Heart left ventricle (tissue), 16 donors: ENCODE results near the gene EIF4E1B. TPM values are rescaled to one million over a fixed set of nuclear protein-coding genes. Genes with fewer than 3 reads are reported as not detected.

Experiments used
- ATAC-seq, 4 donors: fragments of 200-7000 bp; cut with Tn5 transposase; one replicate each; pipeline ENCODE4 v1.9.1; 2020 to 2022; ENCODE audit warnings: moderate library complexity in 4 of 4, mild to moderate bottlenecking in 3 of 4, moderate number of reproducible peaks in 1 of 4
- DNase-seq, 5 donors: peaks; one replicate each; pipeline ENCODE4 v3.0.0-alpha.2; 2020
- H3K27ac ChIP-seq, 12 donors: fragments of 200-600 bp; sonication (generic) in 4 of 12; one replicate each; pipeline versions ENCODE4 v1.5.0 to v1.8.0; 2016 to 2022; ENCODE audit warnings: mild to moderate bottlenecking in 2 of 12
- H3K27me3 ChIP-seq, 9 donors: fragments of 200-600 bp; sonication (generic) in 2 of 9; one replicate each; pipeline versions ENCODE4 v1.5.1 to v1.8.0; 2016 to 2022; ENCODE audit warnings: mild to moderate bottlenecking in 3 of 9
- H3K36me3 ChIP-seq, 9 donors: fragments of 200-600 bp; sonication (generic) in 2 of 9; one replicate each; pipeline versions ENCODE4 v1.5.0 to v1.8.0; 2018 to 2022; ENCODE audit warnings: mild to moderate bottlenecking in 2 of 9
- H3K4me1 ChIP-seq, 12 donors: fragments of 200-600 bp; sonication (generic) in 4 of 12; one replicate each; pipeline versions ENCODE4 v1.5.0 to v1.8.0; 2016 to 2022; ENCODE audit warnings: mild to moderate bottlenecking in 3 of 12
- H3K4me3 ChIP-seq, 12 donors: fragments of 200-600 bp; sonication (generic) in 4 of 12; one replicate each; pipeline versions ENCODE4 v1.5.0 to v1.8.0; 2017 to 2022; ENCODE audit warnings: mild to moderate bottlenecking in 9 of 12, moderate library complexity in 4 of 12
- H3K9me3 ChIP-seq, 12 donors: fragments of 200-600 bp; sonication (generic) in 4 of 12; one replicate each; pipeline versions ENCODE4 v1.5.0 to v1.8.0; 2016 to 2022; ENCODE audit warnings: mild to moderate bottlenecking in 1 of 12
- CTCF ChIP-seq, 12 donors: fragments of 200-600 bp; sonication (generic) in 4 of 12; IDR thresholded peaks; one replicate each; pipeline versions ENCODE4 v1.5.0 to v1.8.0; 2018 to 2022; ENCODE audit warnings: antibody characterized with exemption in 12 of 12, mild to moderate bottlenecking in 5 of 12
- POLR2A ChIP-seq, 2 donors: fragments of 450-650 bp; IDR thresholded peaks; one replicate each; pipeline ENCODE4 v1.6.1; 2017; ENCODE audit warnings: antibody characterized with exemption in 2 of 2, mild to moderate bottlenecking in 2 of 2, moderate library complexity in 2 of 2
- WGBS, 4 donors: extraction: QIAGEN DNeasy Blood & Tissue Kit in 2 of 4; methylation state at CpG; one replicate each; pipeline versions ENCODE4 v1.1.5 to v1.1.7; 2013 to 2018; 5-methylcytosine and 5-hydroxymethylcytosine counted together
- intact Hi-C, 10 donors: fragments of 100-400 bp; cut with DNase I; formaldehyde crosslinking; loops; one replicate each; pipeline versions ENCODE4 v1.11.1 to v1.14.2; 2022
- polyA plus RNA-seq, 2 donors: library from polyadenylated mRNA; stranded (reverse); fragments of 200-250 nt; gene quantifications; one replicate each; pipeline ENCODE4 v1.2.3, GENCODE V29; 2013
- total RNA-seq, 9 donors: library from RNA; depleted of rRNA in 2 of 9; stranded (reverse); fragments of >200 nt in 2 of 9; fragmentation: NEBNext Ultra II Directional in 3 of 9; extraction: Animal tissue kit (Norgen Biotek cat#: 25700) in 3 of 9; gene quantifications; one replicate each; pipeline versions ENCODE4 v1.1.0 to v1.2.4, GENCODE V29; 2016 to 2023
- donor health status: ischemic (EF 13 %, LVEDD 7.1; RV severe dilation, severe dysfunction).
- donor health status: healthy with polysubstance abuse.
- donor health status: DM: no; HTN: yes; CAD: no.
- donor health status: DM: no; HTN: no; CAD: no.
- donor health status: ischemic (EF 25% LVEDD 6.9; RV normal size, moderate dysfunction).
- donor health status: ischemic (EF 25% LVEDD 5.7; RV mildly dilated, moderate dysfunction).
- donor health status: healthy.
- donor health status: DM: yes; HTN: yes; CAD: no.
- donor health status: ischemic (EF 35%, LVEDD 5.7; RV mildly dilated, moderate dysfunction).
- donor health status: nonischemic (EF 11% LVEDD 7.7; RV severe dilation, severe dysfunction).
- donor health status: DM: yes; HTN: yes; CAD: no.
- donor health status: PGD.
- donor health status: ischemic (EF 29% LVEDD 5.4; RV normal size, mild dysfunction).
- donor health status: nonischemic (EF 23%, LVEDD 6.1; RV moderate dilation, normal function).

EIF4E1B gene
- total and polyA plus RNA-seq, 11 donors = not detected

DNA sequence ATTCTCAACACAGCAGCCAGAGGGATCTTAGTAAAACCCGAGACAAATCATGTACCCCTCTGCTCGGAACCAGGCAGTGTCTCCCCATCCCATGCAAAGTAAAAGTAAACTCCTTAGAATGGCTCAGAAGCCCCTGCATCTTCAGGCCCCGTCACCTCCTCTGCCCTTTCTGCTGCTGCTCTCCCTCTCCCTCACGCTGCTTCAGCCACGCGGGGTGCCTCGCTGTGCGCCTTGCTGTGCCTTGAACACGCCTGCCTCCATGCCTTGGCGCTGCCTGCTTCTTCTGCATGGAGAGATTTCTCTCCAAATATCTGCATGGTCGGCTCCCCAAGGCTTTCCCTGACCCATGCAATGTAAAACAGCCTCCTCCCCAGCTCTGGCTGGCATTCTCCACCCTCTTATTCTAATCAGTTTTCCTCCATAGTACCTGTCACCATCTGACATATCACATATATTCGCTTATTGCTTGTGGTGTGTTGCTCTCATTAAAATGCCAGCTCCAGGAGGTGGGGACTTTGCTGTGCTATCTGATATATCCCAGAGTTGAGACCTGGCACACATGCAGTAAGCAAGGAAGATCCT is 28.5 kb upstream of the EIF4E1B start:
- no peaks in the 10 kb centered on the region for H3K36me3 ChIP-seq
- peaks cover 0 to 11% (median 0%) of the 10 kb centered on the region in 9 donors for H3K27me3 ChIP-seq
- WGBS, 4 donors = 58 to 77% (median 67%) methylated on average over 12 of the region's 12 CpGs
- H3K4me3 ChIP-seq = no peak overlapping the region
- H3K4me1 ChIP-seq = peaks cover 0 to 6% (median 0%) of the 10 kb centered on the region in 12 donors
- TF ChIP-seq POLR2A (IDR thresholded peaks at IDR 0.05) (no peak), CTCF (IDR thresholded peaks at IDR 0.05) (no peak)
- no peak overlapping the region for H3K27ac ChIP-seq
- intact Hi-C loops = no loop called here
- DNase-seq (no peak), ATAC-seq (no peak)
- no peaks in the 10 kb centered on the region for H3K9me3 ChIP-seq

DNA sequence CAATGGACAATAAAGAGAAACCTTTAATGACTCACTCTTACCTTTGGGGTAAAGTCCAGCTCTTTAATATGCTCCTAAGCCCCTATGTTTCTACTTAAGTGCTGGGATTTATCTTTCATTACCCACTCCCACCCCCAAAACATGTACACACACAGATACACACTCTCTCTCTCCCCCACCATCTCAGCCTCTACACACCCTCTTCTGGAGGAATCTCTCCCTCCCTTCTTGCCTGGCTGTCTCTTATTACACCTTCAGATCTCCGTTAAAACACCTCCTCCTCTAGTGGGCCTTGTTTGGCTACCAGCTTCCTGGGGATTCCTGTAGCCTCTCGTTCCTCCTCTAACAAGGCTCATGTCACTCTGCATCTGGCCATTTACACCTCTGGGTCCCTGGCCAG is 27.4 kb upstream of the EIF4E1B start:
- Histone ChIP-seq H3K9me3 (no peaks in the 10 kb centered on the region), H3K27me3 (peaks cover 0 to 4% (median 0%) of the 10 kb centered on the region in 9 donors), H3K27ac (no peak overlapping the region), H3K4me1 (no peaks in the 10 kb centered on the region), H3K36me3 (no peaks in the 10 kb centered on the region), H3K4me3 (no peak overlapping the region)
- 19 to 26% (median 25%) methylated on average over 2 of the region's 2 CpGs for WGBS, 4 donors
- no peak for DNase-seq
- no peak for TF ChIP-seq POLR2A (IDR thresholded peaks at IDR 0.05)
- TF ChIP-seq CTCF (IDR thresholded peaks at IDR 0.05) = no peak
- no peak for ATAC-seq
- intact Hi-C loops = no loop called here

DNA sequence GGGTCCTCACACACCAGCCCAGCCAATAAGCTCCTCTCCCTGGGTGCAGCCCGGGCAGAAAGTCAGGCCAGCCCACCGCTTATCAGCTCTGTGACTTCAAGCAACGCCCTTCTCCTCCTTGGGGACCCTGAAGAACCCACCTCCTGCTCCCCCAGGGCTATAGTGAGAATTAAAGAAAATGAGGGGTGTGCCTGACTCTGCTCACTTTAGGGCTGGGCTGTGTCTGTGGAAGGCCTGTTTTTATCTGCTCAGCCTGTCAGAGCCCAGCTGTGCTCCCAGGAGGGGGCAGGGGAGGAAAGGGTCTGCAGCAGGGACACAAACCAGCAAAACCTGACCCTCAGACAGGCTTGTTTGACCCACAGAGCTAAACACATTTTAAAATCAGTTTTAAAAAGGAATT is 24.4 kb upstream of the EIF4E1B start:
- Histone ChIP-seq H3K27ac (no peak overlapping the region), H3K27me3 (peaks cover 0 to 7% (median 0%) of the 10 kb centered on the region in 9 donors), H3K4me3 (no peak overlapping the region), H3K9me3 (no peaks in the 10 kb centered on the region), H3K4me1 (peaks cover 0 to 18% (median 5%) of the 10 kb centered on the region in 12 donors), H3K36me3 (no peaks in the 10 kb centered on the region)
- no peak for TF ChIP-seq POLR2A (IDR thresholded peaks at IDR 0.05)
- DNase-seq (no peak), ATAC-seq (no peak)
- intact Hi-C loops = no loop called here
- 41 to 60% (median 55%) methylated on average over 1 to 3 of the region's 3 CpGs for WGBS, 4 donors

- Histone ChIP-seq H3K27ac (no peak overlapping the region), H3K9me3 (no peaks in the 10 kb centered on the region), H3K4me3 (no peak overlapping the region), H3K27me3 (peaks cover 0 to 9% (median 0%) of the 10 kb centered on the region in 9 donors), H3K36me3 (no peaks in the 10 kb centered on the region), H3K4me1 (peaks cover 0 to 18% (median 5%) of the 10 kb centered on the region in 12 donors)
- ATAC-seq (no peak), DNase-seq (no peak)
- TF ChIP-seq POLR2A (IDR thresholded peaks at IDR 0.05) (no peak), CTCF (IDR thresholded peaks at IDR 0.05) (no peak)
- intact Hi-C loops = no loop called here
- WGBS, 4 donors = 70 to 86% (median 81%) methylated on average over 3 of the region's 3 CpGs
Observed at GRCh38 chr5:176606875-176607274, 23.6 kb upstream of the EIF4E1B start.
